Smooth muscle cell (in vitro differentiated cells): ENCODE data around the gene LIMK2. TPM values are rescaled to one million over a fixed set of nuclear protein-coding genes. Genes with fewer than 3 reads are reported as not detected.

Experiments used
- DNase-seq: peaks from one replicate; lab custom pipeline; 2025; ENCODE audit not compliant: unreplicated experiment; lab: John Stamatoyannopoulos, UW
- H2AFZ ChIP-seq: fragments of 200-600 bp; sonication (generic); 2 replicates; pipeline ENCODE4 v1.6.0; 2016; ENCODE audit warnings: antibody characterized with exemption, low read depth, mild to moderate bottlenecking
- H3F3A ChIP-seq: fragments of 200-600 bp; sonication (generic); 2 replicates; pipeline ENCODE4 v1.6.0; 2017; ENCODE audit warnings: antibody characterized with exemption, low read depth
- H3K27ac ChIP-seq: fragments of 200-600 bp; sonication (generic); 2 replicates; pipeline ENCODE4 v1.5.1; 2016; ENCODE audit warnings: low read depth, mild to moderate bottlenecking
- H3K27me3 ChIP-seq: fragments of 200-600 bp; sonication (generic); 2 replicates; pipeline ENCODE4 v1.6.1; 2016; ENCODE audit warnings: low read depth, mild to moderate bottlenecking
- H3K36me3 ChIP-seq: fragments of 200-600 bp; sonication (generic); 2 replicates; pipeline ENCODE4 v1.5.1; 2016; ENCODE audit warnings: low read depth
- H3K4me1 ChIP-seq: fragments of 200-600 bp; sonication (generic); 2 replicates; pipeline ENCODE4 v1.5.1; 2016; ENCODE audit warnings: low read depth
- H3K4me2 ChIP-seq: fragments of 200-600 bp; sonication (generic); 2 replicates; pipeline ENCODE4 v1.6.0; 2016; ENCODE audit warnings: mild to moderate bottlenecking
- H3K4me3 ChIP-seq: fragments of 200-600 bp; sonication (generic); 2 replicates; pipeline ENCODE4 v1.5.1; 2016; ENCODE audit warnings: mild to moderate bottlenecking
- H3K79me2 ChIP-seq: fragments of 200-600 bp; sonication (generic); 2 replicates; pipeline ENCODE4 v1.6.0; 2016; ENCODE audit warnings: low read depth, mild to moderate bottlenecking
- H3K9ac ChIP-seq: fragments of 200-600 bp; sonication (generic); 2 replicates; pipeline ENCODE4 v1.6.0; 2016; ENCODE audit warnings: low read depth
- H3K9me3 ChIP-seq: fragments of 200-600 bp; sonication (generic); replicated peaks from 2 replicates; pipeline ENCODE4 v1.5.1; 2016; ENCODE audit warnings: low read depth
- H4K20me1 ChIP-seq: fragments of 200-600 bp; sonication (generic); 2 replicates; pipeline ENCODE4 v1.6.0; 2016; ENCODE audit warnings: low read depth
- CTCF ChIP-seq: fragments of 200-600 bp; sonication (generic); IDR thresholded peaks from 2 replicates; pipeline ENCODE4 v1.5.1; 2017; ENCODE audit warnings: borderline replicate concordance, mild to moderate bottlenecking, antibody characterized with exemption; ENCODE audit not compliant: insufficient read depth, poor library complexity, severe bottlenecking
- WGBS: methylation state at CpG from one replicate; pipeline ENCODE4 v1.1.7; 2016; ENCODE audit warnings: low lambda C conversion rate; 5-methylcytosine and 5-hydroxymethylcytosine counted together
- polyA plus RNA-seq: library from polyadenylated mRNA; unstranded; fragments of >200 nt; fragmentation: Nextera tagmentation; extraction: Ambion mirVana; gene quantifications from 2 replicates; pipeline ENCODE4 v1.2.1, GENCODE V29; 2016
- total RNA-seq: library from RNA; depleted of rRNA; stranded (reverse); fragments of >200 nt; gene quantifications from 2 replicates; pipeline ENCODE4 v1.2.3, GENCODE V29; 2014

The LIMK2 gene
- total and polyA plus RNA-seq, 2 experiments from 2014 or later: 85.7 to 126 TPM

- Histone ChIP-seq H3F3A (no peaks in the 10 kb centered on the region), H3K4me1 (peaks cover 3% of the 10 kb centered on the region), H3K9me3 (no peaks in the 10 kb centered on the region), H3K79me2 (no peaks in the 10 kb centered on the region), H3K4me3 (peak overlapping the region; percentile 55), H2AFZ (peak overlapping the region; percentile 55), H3K36me3 (no peaks in the 10 kb centered on the region), H3K4me2 (peak overlapping the region; percentile 88), H3K27ac (peak overlapping the region; percentile 79), H3K27me3 (no peaks in the 10 kb centered on the region), H3K9ac (peak overlapping the region; percentile 80), H4K20me1 (no peaks in the 10 kb centered on the region)
- no peak for TF ChIP-seq CTCF
- no peak for DNase-seq
- 11% methylated on average over 20 of the region's 20 CpGs for WGBS
These were observed 79.6 kb downstream of the LIMK2 start for GRCh38 chr22:31291481-31292235.

GRCh38 chr22:31292236-31292989 lies 80.3 kb downstream of the LIMK2 start, which contains the start of gene PIK3IP1:
Gene PIK3IP1 (minus strand): TSS chr22:31292488. CDS start chr22:31292344, 144 bp downstream.
- WGBS: 27% methylated on average over 19 of the region's 19 CpGs
- Histone ChIP-seq H3K4me3 (peak within 1 kb of the TSS; percentile 55), H3K27ac (peak within 1 kb of the TSS; percentile 79), H3F3A (no peaks in the 10 kb centered on the region), H3K9ac (peak within 1 kb of the TSS; percentile 80), H3K27me3 (no peaks in the 10 kb centered on the region), H3K4me2 (peak within 1 kb of the TSS; percentile 88), H3K79me2 (no peaks in the 10 kb centered on the region), H3K4me1 (peaks cover 3% of the 10 kb centered on the region), H3K9me3 (no peaks in the 10 kb centered on the region), H2AFZ (peak within 1 kb of the TSS; percentile 55), H3K36me3 (no peaks in the 10 kb centered on the region), H4K20me1 (no peaks in the 10 kb centered on the region)
- TF ChIP-seq CTCF: peak; percentile 25
- DNase-seq: peak; percentile 32

DNA sequence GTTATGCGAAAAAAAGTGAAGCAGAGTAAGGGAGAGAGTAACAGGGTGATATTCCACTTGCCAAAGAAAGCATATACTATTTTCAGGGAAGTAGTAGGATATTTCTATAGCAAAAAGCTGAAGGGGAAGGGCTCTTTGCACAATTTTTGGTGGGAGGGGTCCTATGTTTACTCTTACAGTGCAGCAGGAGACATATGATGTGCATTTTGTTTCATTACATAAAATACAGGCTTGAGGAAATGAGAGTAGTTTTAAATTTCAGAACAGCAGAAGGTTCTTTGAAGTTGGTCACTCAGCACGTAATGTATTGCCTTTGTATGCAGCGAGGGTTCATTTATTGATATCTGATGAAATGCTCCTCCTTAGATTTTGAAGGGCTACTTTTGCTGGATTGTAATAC lies 83.3 kb downstream of the LIMK2 start:
- Histone ChIP-seq H3K36me3 (no peaks in the 10 kb centered on the region), H3K9me3 (no peaks in the 10 kb centered on the region), H2AFZ (no peak overlapping the region), H3K4me2 (no peak overlapping the region), H3K79me2 (no peaks in the 10 kb centered on the region), H4K20me1 (no peaks in the 10 kb centered on the region), H3K4me1 (peaks cover 1% of the 10 kb centered on the region), H3K27ac (no peak overlapping the region), H3K9ac (no peak overlapping the region), H3F3A (no peaks in the 10 kb centered on the region), H3K27me3 (no peaks in the 10 kb centered on the region), H3K4me3 (no peak overlapping the region)
- TF ChIP-seq CTCF: no peak
- WGBS: 91% methylated on average over 3 of the region's 3 CpGs
- no peak for DNase-seq
